ENCODE results near the gene CCDC32. TPM values are rescaled to one million over a fixed set of nuclear protein-coding genes. Genes with fewer than 3 reads are reported as not detected.
A peak's percentile ranks its signal among the peaks of the same experiment; 100 is the strongest.

CCDC32 gene
- total and polyA plus RNA-seq, 2 donors (not counting 1 experiment from before 2014, with no cell fraction given) = 14.5 to 20.7 TPM

DNA sequence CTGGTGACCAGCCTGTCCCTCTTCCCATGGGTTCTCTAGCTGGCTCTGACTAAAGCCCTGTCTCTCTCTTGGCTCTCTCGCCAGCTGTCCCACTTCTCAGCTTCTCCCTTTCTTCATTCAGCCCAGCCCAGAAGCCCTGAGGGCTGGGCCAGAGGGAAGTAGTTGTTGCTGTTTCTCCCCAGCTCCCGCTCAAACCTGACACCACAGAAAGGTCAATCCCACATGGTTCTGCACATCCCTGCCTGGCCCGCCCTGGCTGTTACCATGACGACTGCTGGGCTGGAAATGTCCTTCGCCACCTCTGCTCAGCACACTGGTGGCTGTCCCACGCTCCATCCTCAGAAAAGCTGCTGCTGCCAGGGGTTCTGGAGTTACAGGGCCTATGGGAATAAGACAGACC, 25.9 kb downstream of the CCDC32 start:
- Histone ChIP-seq H3K9me3 (ENCODE audit: control insufficient read depth, insufficient read depth, low read depth, low read length) (no peaks in the 10 kb centered on the region), H2AFZ (ENCODE audit: low read length) (no peak overlapping the region), H3K27ac (ENCODE audit: insufficient read depth, low read length) (no peak overlapping the region), H3K27me3 (ENCODE audit: control insufficient read depth, insufficient read depth, low read length) (no peaks in the 10 kb centered on the region), H4K20me1 (ENCODE audit: control insufficient read depth, extremely low read depth, insufficient read depth, low read length) (no peaks in the 10 kb centered on the region), H3K36me3 (ENCODE audit: control insufficient read depth, insufficient read depth, low read length) (no peaks in the 10 kb centered on the region), H3K4me1 (ENCODE audit: control insufficient read depth, extremely low read depth, insufficient read depth, low read length) (no peaks in the 10 kb centered on the region), H3K4me2 (ENCODE audit: extremely low read depth, insufficient read depth, low read length) (no peak overlapping the region), H3K79me2 (ENCODE audit: control insufficient read depth, insufficient read depth, low read length) (no peaks in the 10 kb centered on the region), H3K9ac (ENCODE audit: insufficient read depth, low read length) (no peak overlapping the region), H3K4me3 (replicated peaks in 1 of 4; ENCODE audit: control extremely low read depth in 1 of 4, insufficient read depth in 1 of 4, low read depth in 3 of 4, low read length in 4 of 4) (no peak overlapping the region)
- no peak for DNase-seq (ENCODE audit: low read depth in 2 of 2)
- TF ChIP-seq EZH2 (IDR thresholded peaks at IDR 0.05; ENCODE audit: low read length, missing control alignments) = no peak

DNA sequence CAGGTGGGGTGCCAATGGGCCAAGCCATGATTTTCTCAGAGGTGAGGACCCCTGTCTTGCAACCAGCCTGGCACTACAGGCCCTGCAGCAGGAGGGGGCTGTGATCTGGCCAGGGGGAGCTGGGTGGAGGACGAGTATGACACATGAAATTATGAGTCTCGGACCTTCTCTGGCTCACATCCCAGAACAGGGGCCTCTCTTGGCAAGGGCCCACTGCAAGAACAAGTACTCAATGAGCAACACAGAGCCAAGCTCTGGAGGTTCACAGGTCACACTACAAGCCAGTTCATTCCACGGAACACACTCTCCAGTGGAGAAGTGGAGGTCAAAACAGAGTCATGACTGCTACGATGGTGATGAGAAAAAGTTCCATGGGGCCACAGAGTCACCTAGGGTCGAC, 28.3 kb downstream of the CCDC32 start:
- no peaks in the 10 kb centered on the region for H3K36me3 ChIP-seq (ENCODE audit: control insufficient read depth, insufficient read depth, low read length)
- no peak for TF ChIP-seq EZH2 (IDR thresholded peaks at IDR 0.05; ENCODE audit: low read length, missing control alignments)
- TF ChIP-seq, protein P1, sequence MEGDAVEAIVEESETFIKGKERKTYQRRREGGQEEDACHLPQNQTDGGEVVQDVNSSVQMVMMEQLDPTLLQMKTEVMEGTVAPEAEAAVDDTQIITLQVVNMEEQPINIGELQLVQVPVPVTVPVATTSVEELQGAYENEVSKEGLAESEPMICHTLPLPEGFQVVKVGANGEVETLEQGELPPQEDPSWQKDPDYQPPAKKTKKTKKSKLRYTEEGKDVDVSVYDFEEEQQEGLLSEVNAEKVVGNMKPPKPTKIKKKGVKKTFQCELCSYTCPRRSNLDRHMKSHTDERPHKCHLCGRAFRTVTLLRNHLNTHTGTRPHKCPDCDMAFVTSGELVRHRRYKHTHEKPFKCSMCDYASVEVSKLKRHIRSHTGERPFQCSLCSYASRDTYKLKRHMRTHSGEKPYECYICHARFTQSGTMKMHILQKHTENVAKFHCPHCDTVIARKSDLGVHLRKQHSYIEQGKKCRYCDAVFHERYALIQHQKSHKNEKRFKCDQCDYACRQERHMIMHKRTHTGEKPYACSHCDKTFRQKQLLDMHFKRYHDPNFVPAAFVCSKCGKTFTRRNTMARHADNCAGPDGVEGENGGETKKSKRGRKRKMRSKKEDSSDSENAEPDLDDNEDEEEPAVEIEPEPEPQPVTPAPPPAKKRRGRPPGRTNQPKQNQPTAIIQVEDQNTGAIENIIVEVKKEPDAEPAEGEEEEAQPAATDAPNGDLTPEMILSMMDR (conservative IDR thresholded peaks at IDR 0.05 in 1 of 2, IDR thresholded peaks at IDR 0.05 in 1 of 2; ENCODE audit: low read depth in 1 of 2, low read length in 2 of 2) = no peak
- no peak overlapping the region for H3K4me3 ChIP-seq (replicated peaks in 1 of 4; ENCODE audit: control extremely low read depth in 1 of 4, insufficient read depth in 1 of 4, low read depth in 3 of 4, low read length in 4 of 4)
- no peak overlapping the region for H2AFZ ChIP-seq (ENCODE audit: low read length)
- no peaks in the 10 kb centered on the region for H3K27me3 ChIP-seq (ENCODE audit: control insufficient read depth, insufficient read depth, low read length)
- no peaks in the 10 kb centered on the region for H3K79me2 ChIP-seq (ENCODE audit: control insufficient read depth, insufficient read depth, low read length)
- no peaks in the 10 kb centered on the region for H3K9me3 ChIP-seq (ENCODE audit: control insufficient read depth, insufficient read depth, low read depth, low read length)
- DNase-seq (ENCODE audit: low read depth in 2 of 2) = peak; percentile 49 to 90
- no peak overlapping the region for H3K9ac ChIP-seq (ENCODE audit: insufficient read depth, low read length)
- H3K4me1 ChIP-seq (ENCODE audit: control insufficient read depth, extremely low read depth, insufficient read depth, low read length) = no peaks in the 10 kb centered on the region
- H3K4me2 ChIP-seq (ENCODE audit: extremely low read depth, insufficient read depth, low read length) = no peak overlapping the region
- no peaks in the 10 kb centered on the region for H4K20me1 ChIP-seq (ENCODE audit: control insufficient read depth, extremely low read depth, insufficient read depth, low read length)
- H3K27ac ChIP-seq (ENCODE audit: insufficient read depth, low read length) = no peak overlapping the region

DNA sequence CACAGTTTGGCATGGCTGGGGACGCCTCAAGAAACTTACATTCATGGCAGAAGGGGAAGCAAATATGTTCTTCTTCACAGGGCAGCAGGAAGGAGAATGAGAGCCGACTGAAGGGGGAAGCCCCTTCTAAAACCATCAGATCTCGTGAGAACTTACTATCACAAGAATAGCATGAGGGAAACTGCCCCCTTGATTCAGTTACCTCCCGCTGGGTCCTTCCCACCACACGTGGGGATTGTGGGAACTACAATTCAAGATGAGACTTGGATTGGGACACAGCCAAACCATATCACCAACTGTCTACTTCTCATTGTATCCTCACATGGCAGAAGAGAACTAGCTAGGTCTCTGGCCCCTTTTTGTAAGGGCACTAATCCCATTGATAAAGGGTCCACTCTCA, 30.5 kb downstream of the CCDC32 start:
- no peak for TF ChIP-seq EZH2 (IDR thresholded peaks at IDR 0.05; ENCODE audit: low read length, missing control alignments)
- TF ChIP-seq, protein P1 (conservative IDR thresholded peaks at IDR 0.05 in 1 of 2, IDR thresholded peaks at IDR 0.05 in 1 of 2; ENCODE audit: low read depth in 1 of 2, low read length in 2 of 2) = no peak
- H2AFZ ChIP-seq (ENCODE audit: low read length) = no peak overlapping the region
- no peaks in the 10 kb centered on the region for H3K9me3 ChIP-seq (ENCODE audit: control insufficient read depth, insufficient read depth, low read depth, low read length)
- H3K9ac ChIP-seq (ENCODE audit: insufficient read depth, low read length) = no peak overlapping the region
- no peak overlapping the region for H3K4me2 ChIP-seq (ENCODE audit: extremely low read depth, insufficient read depth, low read length)
- no peaks in the 10 kb centered on the region for H3K4me1 ChIP-seq (ENCODE audit: control insufficient read depth, extremely low read depth, insufficient read depth, low read length)
- H3K79me2 ChIP-seq (ENCODE audit: control insufficient read depth, insufficient read depth, low read length) = no peaks in the 10 kb centered on the region
- DNase-seq (ENCODE audit: low read depth in 2 of 2) = no peak
- no peak overlapping the region for H3K4me3 ChIP-seq (replicated peaks in 1 of 4; ENCODE audit: control extremely low read depth in 1 of 4, insufficient read depth in 1 of 4, low read depth in 3 of 4, low read length in 4 of 4)
- no peaks in the 10 kb centered on the region for H3K36me3 ChIP-seq (ENCODE audit: control insufficient read depth, insufficient read depth, low read length)
- H3K27me3 ChIP-seq (ENCODE audit: control insufficient read depth, insufficient read depth, low read length) = no peaks in the 10 kb centered on the region
- no peak overlapping the region for H3K27ac ChIP-seq (ENCODE audit: insufficient read depth, low read length)
- no peaks in the 10 kb centered on the region for H4K20me1 ChIP-seq (ENCODE audit: control insufficient read depth, extremely low read depth, insufficient read depth, low read length)
